C4-2B (cell line): ENCODE results near the gene TAF11.

Experiments
- ZFX ChIP-seq: fragments of 450-650 bp; IDR thresholded peaks from 2 replicates; pipeline ENCODE4 v1.6.1; 2017
- TF ChIP-seq, protein P1 (sequence below): fragments of 450-650 bp; conservative IDR thresholded peaks from 2 replicates; pipeline ENCODE4 v1.5.1; 2017; ENCODE audit warnings: mild to moderate bottlenecking

DNA sequence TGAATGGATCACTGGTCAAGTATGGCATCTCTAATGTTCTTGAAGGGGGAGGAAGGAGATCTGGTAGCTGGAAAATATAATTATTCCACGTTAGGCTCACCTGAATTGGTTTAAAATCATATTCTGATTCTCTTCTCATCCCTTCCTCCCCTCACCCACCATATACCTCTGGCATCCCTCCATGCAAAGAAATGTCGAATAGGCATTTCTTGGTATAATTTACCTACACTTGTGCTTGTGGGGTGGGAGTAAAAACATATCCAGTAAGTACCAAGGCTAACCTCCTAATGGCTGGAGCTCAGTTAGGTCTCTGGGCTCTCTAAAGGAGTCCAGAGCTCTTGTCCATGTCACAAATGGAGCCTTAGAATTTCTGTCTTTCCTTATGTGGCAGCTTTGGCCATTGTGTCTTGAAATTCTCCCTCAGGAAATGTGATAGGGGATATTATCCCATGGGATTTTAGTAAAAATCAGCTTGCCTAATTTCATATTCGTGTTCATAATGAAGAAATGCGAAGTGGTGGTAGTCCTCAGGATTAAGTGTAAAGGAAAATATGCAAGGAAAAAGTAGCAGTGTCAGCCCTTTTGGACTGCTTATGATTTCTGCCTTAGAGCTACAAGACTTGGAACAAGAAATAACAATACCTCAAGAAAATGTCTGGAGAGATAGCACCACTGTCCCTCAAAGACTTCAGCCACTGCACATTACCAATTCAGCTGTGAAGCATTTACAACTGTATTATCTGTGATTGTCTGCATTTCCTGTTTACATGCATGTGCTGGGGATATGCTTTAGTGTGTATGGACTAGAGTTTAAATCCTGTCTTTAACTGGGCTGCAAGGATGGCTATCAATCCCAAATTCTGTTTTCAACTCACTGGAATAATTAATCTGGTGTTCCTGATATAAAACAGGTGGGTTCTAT is 12.3 kb downstream of the TAF11 start:
- TF ChIP-seq, protein P1, sequence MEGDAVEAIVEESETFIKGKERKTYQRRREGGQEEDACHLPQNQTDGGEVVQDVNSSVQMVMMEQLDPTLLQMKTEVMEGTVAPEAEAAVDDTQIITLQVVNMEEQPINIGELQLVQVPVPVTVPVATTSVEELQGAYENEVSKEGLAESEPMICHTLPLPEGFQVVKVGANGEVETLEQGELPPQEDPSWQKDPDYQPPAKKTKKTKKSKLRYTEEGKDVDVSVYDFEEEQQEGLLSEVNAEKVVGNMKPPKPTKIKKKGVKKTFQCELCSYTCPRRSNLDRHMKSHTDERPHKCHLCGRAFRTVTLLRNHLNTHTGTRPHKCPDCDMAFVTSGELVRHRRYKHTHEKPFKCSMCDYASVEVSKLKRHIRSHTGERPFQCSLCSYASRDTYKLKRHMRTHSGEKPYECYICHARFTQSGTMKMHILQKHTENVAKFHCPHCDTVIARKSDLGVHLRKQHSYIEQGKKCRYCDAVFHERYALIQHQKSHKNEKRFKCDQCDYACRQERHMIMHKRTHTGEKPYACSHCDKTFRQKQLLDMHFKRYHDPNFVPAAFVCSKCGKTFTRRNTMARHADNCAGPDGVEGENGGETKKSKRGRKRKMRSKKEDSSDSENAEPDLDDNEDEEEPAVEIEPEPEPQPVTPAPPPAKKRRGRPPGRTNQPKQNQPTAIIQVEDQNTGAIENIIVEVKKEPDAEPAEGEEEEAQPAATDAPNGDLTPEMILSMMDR, result no peak
- no peak for TF ChIP-seq ZFX
